HUES6 (cell line): ENCODE results near the gene SSBP2.
"Not testable (repeated sequence)": the region's sequence is repeated elsewhere in the genome, so short reads cannot be mapped to it uniquely, and the experiment has no call there.

Source experiments
- H3K27ac ChIP-seq: 2 replicates; pipeline ENCODE4 v1.7.0; 2013; ENCODE audit warnings: low read depth, mild to moderate bottlenecking, low read length, inconsistent platforms
- H3K27me3 ChIP-seq: 2 replicates; pipeline ENCODE4 v1.6.1; 2013; ENCODE audit warnings: low read length; ENCODE audit not compliant: control insufficient read depth, insufficient read depth
- H3K36me3 ChIP-seq: 2 replicates; pipeline ENCODE4 v1.6.1; 2013; ENCODE audit warnings: low read length; ENCODE audit not compliant: control insufficient read depth, insufficient read depth
- H3K4me1 ChIP-seq: 2 replicates; pipeline ENCODE4 v1.6.1; 2013; ENCODE audit warnings: low read length; ENCODE audit not compliant: control insufficient read depth, insufficient read depth
- H3K4me3 ChIP-seq: 2 replicates; pipeline ENCODE4 v1.5.1; 2013; ENCODE audit warnings: low read depth, low read length
- H3K9ac ChIP-seq: one replicate; pipeline ENCODE4 v1.6.1; 2013; ENCODE audit warnings: mild to moderate bottlenecking, low read length
- H3K9me3 ChIP-seq: 2 replicates; pipeline ENCODE4 v1.6.1; 2013; ENCODE audit warnings: low read depth, low read length; ENCODE audit not compliant: control insufficient read depth, insufficient read depth

Gene SSBP2

DNA sequence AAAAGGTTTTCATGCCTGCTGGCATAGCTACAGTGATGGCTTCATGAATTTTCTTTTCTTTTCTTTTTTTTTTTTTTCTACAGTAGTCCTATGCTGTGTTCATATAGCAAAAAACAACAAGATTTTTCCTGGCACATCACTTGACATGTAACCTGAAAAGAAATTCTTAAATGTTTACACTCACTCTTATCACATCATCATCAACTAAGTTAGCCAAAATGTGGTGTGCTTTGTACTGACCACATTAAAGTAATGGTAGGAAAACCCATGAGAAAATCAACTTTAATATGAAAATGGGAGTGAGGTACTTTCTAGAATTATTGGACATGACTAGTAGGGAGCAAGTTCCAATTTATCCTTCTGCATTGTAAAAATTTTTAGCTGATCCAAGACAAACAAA, 146.7 kb downstream of the SSBP2 start:
- Histone ChIP-seq H3K4me1 (peaks cover 27% of the 10 kb centered on the region), H3K9ac (no peak overlapping the region), H3K4me3 (no peak overlapping the region), H3K36me3 (peaks cover 4% of the 10 kb centered on the region; the same call in 1 of the 2 replicates), H3K27me3 (no peaks in the 10 kb centered on the region), H3K9me3 (no peaks in the 10 kb centered on the region), H3K27ac (no peak overlapping the region)

DNA sequence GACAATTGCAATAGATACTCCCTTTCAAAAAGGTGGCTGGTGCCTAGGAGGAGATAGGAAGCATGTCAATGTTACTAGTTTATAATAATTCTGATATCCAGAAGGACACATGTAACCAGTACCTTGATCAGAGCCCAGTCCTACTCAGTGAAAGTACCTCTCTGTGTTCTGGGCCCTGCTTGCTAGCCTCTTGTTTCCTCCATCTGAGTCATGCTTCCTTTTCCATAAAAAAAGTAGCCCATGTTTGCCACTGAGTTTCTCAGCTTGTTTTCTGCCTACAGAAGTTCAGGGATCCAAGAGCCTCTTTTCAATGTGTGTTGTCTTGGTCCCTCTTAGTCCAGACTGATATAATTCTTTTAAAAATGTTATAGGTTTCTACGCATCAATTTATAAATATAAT, 149.0 kb downstream of the SSBP2 start:
- H3K9ac ChIP-seq = no peak overlapping the region
- no peaks in the 10 kb centered on the region for H3K27me3 ChIP-seq
- H3K36me3 ChIP-seq = peaks cover 4% of the 10 kb centered on the region; the same call in 1 of the 2 replicates
- no peak overlapping the region for H3K4me3 ChIP-seq
- H3K9me3 ChIP-seq = no peaks in the 10 kb centered on the region; the same call in 1 of the 2 replicates
- no peak overlapping the region for H3K27ac ChIP-seq
- peaks cover 27% of the 10 kb centered on the region for H3K4me1 ChIP-seq

GRCh38 chr5:81592085-81592484, 158.8 kb downstream of the SSBP2 start:
- not testable (repeated sequence) for H3K4me1 ChIP-seq, H3K4me3 ChIP-seq

DNA sequence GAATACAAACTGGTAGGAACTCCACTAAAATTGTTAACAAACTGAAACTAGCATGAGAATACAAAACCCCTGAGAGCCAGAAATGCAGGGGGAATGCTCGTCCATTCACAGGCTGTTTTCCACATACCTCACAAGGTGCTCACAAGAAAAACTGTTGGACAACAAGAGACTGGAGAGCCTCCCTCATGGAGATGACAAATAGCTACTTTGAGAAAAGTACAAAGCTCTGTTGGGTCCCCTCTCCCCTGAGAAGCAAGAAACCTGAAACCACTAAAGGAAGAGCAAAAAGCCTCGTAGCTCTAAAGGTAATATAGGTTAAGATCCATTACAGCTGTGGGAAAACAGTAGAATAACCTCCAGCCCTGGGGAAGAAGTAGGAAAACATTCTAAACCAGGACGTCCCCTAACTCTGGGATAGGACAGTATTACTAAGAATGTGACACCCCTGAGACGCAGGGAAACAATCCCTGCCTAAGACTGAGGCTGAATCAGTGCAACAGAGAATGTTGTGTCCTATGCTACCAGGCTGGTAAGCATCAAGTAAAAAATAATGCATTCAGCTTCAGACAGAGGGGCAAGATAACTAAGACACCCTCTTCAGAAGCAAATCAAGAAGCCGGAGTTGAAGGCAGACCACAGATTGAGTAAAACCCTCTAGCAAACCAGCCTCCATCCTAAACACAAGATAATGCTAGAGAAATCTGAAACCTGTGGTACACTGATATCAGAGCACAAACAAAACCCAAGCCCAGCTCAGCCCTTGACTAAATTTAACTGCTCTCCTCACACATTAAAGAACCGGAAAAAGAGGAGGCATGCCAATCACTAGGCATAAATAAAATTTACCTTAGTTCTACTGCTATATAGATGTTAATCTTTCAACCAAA, 160.2 kb downstream of the SSBP2 start:
- H3K27ac ChIP-seq = no peak overlapping the region
- peaks cover 13% of the 10 kb centered on the region for H3K9me3 ChIP-seq
- H3K4me3 ChIP-seq = no peak overlapping the region
- peaks cover 10% of the 10 kb centered on the region; the same call in 1 of the 2 replicates for H3K4me1 ChIP-seq
- H3K36me3 ChIP-seq = no peaks in the 10 kb centered on the region
- H3K27me3 ChIP-seq = no peaks in the 10 kb centered on the region
- H3K9ac ChIP-seq = no peak overlapping the region

More at GRCh38 chr5:81592085-81592484, 158.8 kb downstream of the SSBP2 start:
- H3K27me3 ChIP-seq, H3K9ac ChIP-seq, H3K36me3 ChIP-seq, H3K27ac ChIP-seq: not testable (repeated sequence)
- peaks cover 13% of the 10 kb centered on the region for H3K9me3 ChIP-seq

DNA sequence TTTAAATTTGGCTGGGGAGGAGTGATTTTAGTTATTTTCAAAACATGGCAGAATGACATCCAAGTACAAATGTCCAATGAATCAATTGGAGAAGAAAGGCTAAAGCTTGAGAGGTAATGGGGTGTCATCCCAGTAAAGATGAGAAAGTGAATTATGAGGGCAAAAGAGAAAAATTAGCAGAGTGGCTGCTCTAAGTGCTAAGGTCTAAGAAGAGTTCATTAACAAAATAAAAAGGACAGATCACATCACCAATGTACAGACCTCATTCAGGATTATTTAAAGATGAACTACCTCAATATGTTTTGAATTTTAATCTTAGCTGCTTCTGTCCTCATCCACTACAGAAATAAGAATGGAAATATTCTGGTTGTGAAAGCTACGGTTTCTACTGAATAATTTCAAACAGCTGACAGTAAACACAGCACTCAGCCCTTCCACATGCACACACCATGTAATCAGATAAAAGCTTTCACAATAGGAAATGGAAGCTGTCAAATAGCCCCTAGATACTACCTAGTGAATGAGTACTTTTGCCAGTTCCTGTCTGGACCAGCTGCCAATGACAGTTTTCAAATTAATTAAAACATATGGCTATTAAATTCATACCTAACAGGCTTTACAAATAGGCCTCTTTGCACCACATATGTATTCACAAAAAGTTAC, 171.5 kb downstream of the SSBP2 start:
- no peaks in the 10 kb centered on the region for H3K27me3 ChIP-seq
- H3K9ac ChIP-seq = no peak overlapping the region
- H3K4me3 ChIP-seq = no peak overlapping the region
- H3K27ac ChIP-seq = no peak overlapping the region
- H3K4me1 ChIP-seq = no peaks in the 10 kb centered on the region
- no peaks in the 10 kb centered on the region for H3K36me3 ChIP-seq
- H3K9me3 ChIP-seq = no peaks in the 10 kb centered on the region

GRCh38 chr5:81577091-81577490, 173.8 kb downstream of the SSBP2 start:
- Histone ChIP-seq H3K27me3 (no peaks in the 10 kb centered on the region), H3K4me3 (no peak overlapping the region), H3K9me3 (no peaks in the 10 kb centered on the region), H3K27ac (no peak overlapping the region), H3K9ac (no peak overlapping the region), H3K4me1 (no peaks in the 10 kb centered on the region), H3K36me3 (no peaks in the 10 kb centered on the region)

GRCh38 chr5:81575924-81576323, 175.0 kb downstream of the SSBP2 start:
- no peaks in the 10 kb centered on the region for H3K36me3 ChIP-seq
- H3K27me3 ChIP-seq = no peaks in the 10 kb centered on the region
- no peaks in the 10 kb centered on the region for H3K9me3 ChIP-seq
- no peaks in the 10 kb centered on the region for H3K4me1 ChIP-seq
- H3K9ac ChIP-seq = no peak overlapping the region
- no peak overlapping the region for H3K27ac ChIP-seq
- H3K4me3 ChIP-seq = no peak overlapping the region

GRCh38 chr5:81572201-81572600, 178.7 kb downstream of the SSBP2 start:
- Histone ChIP-seq H3K36me3 (peaks cover 3% of the 10 kb centered on the region; the same call in 1 of the 2 replicates), H3K9me3 (peaks cover 4% of the 10 kb centered on the region; the same call in 1 of the 2 replicates), H3K27me3 (no peaks in the 10 kb centered on the region), H3K27ac (no peak overlapping the region), H3K4me1 (no peaks in the 10 kb centered on the region), H3K4me3 (no peak overlapping the region), H3K9ac (no peak overlapping the region)

DNA sequence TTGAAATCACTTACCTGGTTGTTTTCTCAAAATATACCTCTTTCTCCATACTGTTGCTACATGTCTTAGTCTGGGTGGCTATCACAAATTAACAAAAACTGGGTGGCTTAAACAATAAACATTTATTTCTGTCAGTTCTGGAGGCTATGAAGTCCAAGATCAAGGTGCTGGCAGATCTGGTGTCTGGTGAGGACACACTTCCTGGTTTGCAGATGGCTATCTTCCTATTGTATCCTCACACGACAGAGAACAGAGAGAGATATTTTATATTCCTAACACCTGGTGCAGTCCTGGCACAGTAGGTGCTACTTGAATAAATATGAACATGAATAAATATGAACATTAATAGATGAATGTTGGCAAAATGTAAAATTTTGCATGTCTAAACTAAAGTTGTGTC, 192.7 kb downstream of the SSBP2 start:
- Histone ChIP-seq H3K9ac (no peak overlapping the region), H3K36me3 (no peaks in the 10 kb centered on the region), H3K4me3 (no peak overlapping the region), H3K27ac (no peak overlapping the region), H3K27me3 (no peaks in the 10 kb centered on the region), H3K4me1 (no peaks in the 10 kb centered on the region), H3K9me3 (no peaks in the 10 kb centered on the region)

DNA sequence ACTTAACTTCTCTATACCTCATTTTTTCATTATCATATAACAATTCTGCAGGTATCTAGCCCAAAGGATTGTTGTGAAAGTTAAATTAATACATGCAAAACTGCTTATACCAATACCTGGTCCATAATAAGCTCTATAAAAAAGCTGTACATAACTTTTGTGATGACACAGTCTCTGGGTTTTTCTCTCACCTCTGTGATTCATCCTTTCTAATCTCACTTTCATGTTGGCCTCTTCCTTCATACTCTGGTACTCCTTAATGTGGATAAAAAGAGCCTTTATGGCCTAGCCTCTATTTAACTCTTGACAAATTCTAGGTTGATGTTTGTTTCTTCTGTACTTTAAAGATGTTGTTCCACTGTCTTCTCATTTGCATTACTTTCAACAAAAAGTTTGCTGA, 194.1 kb downstream of the SSBP2 start:
- Histone ChIP-seq H3K27ac (no peak overlapping the region), H3K9ac (no peak overlapping the region), H3K36me3 (no peaks in the 10 kb centered on the region), H3K27me3 (no peaks in the 10 kb centered on the region), H3K9me3 (no peaks in the 10 kb centered on the region), H3K4me1 (no peaks in the 10 kb centered on the region), H3K4me3 (no peak overlapping the region)

DNA sequence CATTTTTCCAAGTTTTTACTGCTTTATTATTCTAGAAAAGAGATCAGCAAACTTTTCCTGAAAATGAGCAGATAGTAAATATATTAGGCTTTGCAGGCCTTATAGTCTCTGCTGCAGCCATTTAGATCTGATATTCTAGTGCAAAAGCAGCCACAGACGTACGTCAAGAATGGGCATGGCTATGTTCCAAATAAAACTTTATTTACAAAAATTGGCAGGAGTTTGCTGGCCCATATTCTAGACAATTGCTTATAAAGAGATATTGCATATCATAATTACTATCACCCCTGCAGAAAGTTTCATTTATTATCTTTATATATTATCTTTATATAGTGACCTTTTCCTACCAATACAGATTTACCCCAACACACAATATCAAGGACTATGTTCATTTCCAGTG, 195.0 kb downstream of the SSBP2 start:
- H3K9ac ChIP-seq = no peak overlapping the region
- no peaks in the 10 kb centered on the region for H3K4me1 ChIP-seq
- no peak overlapping the region for H3K4me3 ChIP-seq
- H3K27me3 ChIP-seq = no peaks in the 10 kb centered on the region
- no peaks in the 10 kb centered on the region for H3K9me3 ChIP-seq
- H3K36me3 ChIP-seq = no peaks in the 10 kb centered on the region
- no peak overlapping the region for H3K27ac ChIP-seq
